Smooth muscle cell (in vitro differentiated cells): Measurements from ENCODE around the gene PON3. TPM values are rescaled to one million over a fixed set of nuclear protein-coding genes. Genes with fewer than 3 reads are reported as not detected.

Experiments
- DNase-seq: peaks from one replicate; lab custom pipeline; 2025; ENCODE audit not compliant: unreplicated experiment; lab: John Stamatoyannopoulos, UW
- H2AFZ ChIP-seq: fragments of 200-600 bp; sonication (generic); 2 replicates; pipeline ENCODE4 v1.6.0; 2016; ENCODE audit warnings: antibody characterized with exemption, low read depth, mild to moderate bottlenecking
- H3F3A ChIP-seq: fragments of 200-600 bp; sonication (generic); 2 replicates; pipeline ENCODE4 v1.6.0; 2017; ENCODE audit warnings: antibody characterized with exemption, low read depth
- H3K27ac ChIP-seq: fragments of 200-600 bp; sonication (generic); 2 replicates; pipeline ENCODE4 v1.5.1; 2016; ENCODE audit warnings: low read depth, mild to moderate bottlenecking
- H3K27me3 ChIP-seq: fragments of 200-600 bp; sonication (generic); 2 replicates; pipeline ENCODE4 v1.6.1; 2016; ENCODE audit warnings: low read depth, mild to moderate bottlenecking
- H3K36me3 ChIP-seq: fragments of 200-600 bp; sonication (generic); 2 replicates; pipeline ENCODE4 v1.5.1; 2016; ENCODE audit warnings: low read depth
- H3K4me1 ChIP-seq: fragments of 200-600 bp; sonication (generic); 2 replicates; pipeline ENCODE4 v1.5.1; 2016; ENCODE audit warnings: low read depth
- H3K4me2 ChIP-seq: fragments of 200-600 bp; sonication (generic); 2 replicates; pipeline ENCODE4 v1.6.0; 2016; ENCODE audit warnings: mild to moderate bottlenecking
- H3K4me3 ChIP-seq: fragments of 200-600 bp; sonication (generic); 2 replicates; pipeline ENCODE4 v1.5.1; 2016; ENCODE audit warnings: mild to moderate bottlenecking
- H3K79me2 ChIP-seq: fragments of 200-600 bp; sonication (generic); 2 replicates; pipeline ENCODE4 v1.6.0; 2016; ENCODE audit warnings: low read depth, mild to moderate bottlenecking
- H3K9ac ChIP-seq: fragments of 200-600 bp; sonication (generic); 2 replicates; pipeline ENCODE4 v1.6.0; 2016; ENCODE audit warnings: low read depth
- H3K9me3 ChIP-seq: fragments of 200-600 bp; sonication (generic); replicated peaks from 2 replicates; pipeline ENCODE4 v1.5.1; 2016; ENCODE audit warnings: low read depth
- H4K20me1 ChIP-seq: fragments of 200-600 bp; sonication (generic); 2 replicates; pipeline ENCODE4 v1.6.0; 2016; ENCODE audit warnings: low read depth
- WGBS: methylation state at CpG from one replicate; pipeline ENCODE4 v1.1.7; 2016; ENCODE audit warnings: low lambda C conversion rate; 5-methylcytosine and 5-hydroxymethylcytosine counted together
- polyA plus RNA-seq: library from polyadenylated mRNA; unstranded; fragments of >200 nt; fragmentation: Nextera tagmentation; extraction: Ambion mirVana; gene quantifications from 2 replicates; pipeline ENCODE4 v1.2.1, GENCODE V29; 2016
- total RNA-seq: library from RNA; depleted of rRNA; stranded (reverse); fragments of >200 nt; gene quantifications from 2 replicates; pipeline ENCODE4 v1.2.3, GENCODE V29; 2014
- TF ChIP-seq, protein P1 (sequence below): fragments of 200-600 bp; sonication (generic); IDR thresholded peaks from 2 replicates; pipeline ENCODE4 v1.5.1; 2017; ENCODE audit warnings: borderline replicate concordance, mild to moderate bottlenecking, antibody characterized with exemption; ENCODE audit not compliant: insufficient read depth, poor library complexity, severe bottlenecking

PON3 gene
- total and polyA plus RNA-seq, 2 experiments from 2014 or later, result not detected

DNA sequence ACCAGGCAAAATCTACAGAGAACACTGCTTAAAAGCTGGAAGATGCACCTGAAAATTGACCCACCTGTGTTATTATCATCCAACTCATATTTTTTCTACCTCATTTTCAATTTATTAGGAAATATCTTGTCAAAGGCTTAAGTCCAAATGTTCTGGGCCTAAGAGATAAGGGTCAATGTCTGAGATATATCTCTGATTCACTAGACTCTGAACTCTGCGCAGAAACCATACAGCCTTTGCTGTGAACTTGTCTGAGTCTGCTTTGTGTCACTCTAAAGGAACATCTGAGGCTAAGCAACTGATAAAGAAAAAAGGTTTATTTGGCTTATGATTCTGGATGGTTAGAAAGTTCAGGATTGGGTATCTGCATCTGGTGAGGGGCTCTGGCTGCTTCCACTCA is 75.5 kb downstream of the PON3 start:
- peaks cover 6% of the 10 kb centered on the region for H3K27me3 ChIP-seq
- peaks cover 10% of the 10 kb centered on the region for H3K4me1 ChIP-seq
- H2AFZ ChIP-seq, result no peak overlapping the region
- 42% methylated on average over 1 of the region's 1 CpG for WGBS
- no peak overlapping the region for H3K27ac ChIP-seq
- DNase-seq, result no peak
- H3K9me3 ChIP-seq, result no peaks in the 10 kb centered on the region
- peaks cover 6% of the 10 kb centered on the region for H3F3A ChIP-seq
- no peak overlapping the region for H3K4me3 ChIP-seq
- H3K9ac ChIP-seq, result no peak overlapping the region
- H3K79me2 ChIP-seq, result no peaks in the 10 kb centered on the region
- no peak overlapping the region for H3K4me2 ChIP-seq
- H4K20me1 ChIP-seq, result no peaks in the 10 kb centered on the region
- H3K36me3 ChIP-seq, result no peaks in the 10 kb centered on the region
- TF ChIP-seq, protein P1, sequence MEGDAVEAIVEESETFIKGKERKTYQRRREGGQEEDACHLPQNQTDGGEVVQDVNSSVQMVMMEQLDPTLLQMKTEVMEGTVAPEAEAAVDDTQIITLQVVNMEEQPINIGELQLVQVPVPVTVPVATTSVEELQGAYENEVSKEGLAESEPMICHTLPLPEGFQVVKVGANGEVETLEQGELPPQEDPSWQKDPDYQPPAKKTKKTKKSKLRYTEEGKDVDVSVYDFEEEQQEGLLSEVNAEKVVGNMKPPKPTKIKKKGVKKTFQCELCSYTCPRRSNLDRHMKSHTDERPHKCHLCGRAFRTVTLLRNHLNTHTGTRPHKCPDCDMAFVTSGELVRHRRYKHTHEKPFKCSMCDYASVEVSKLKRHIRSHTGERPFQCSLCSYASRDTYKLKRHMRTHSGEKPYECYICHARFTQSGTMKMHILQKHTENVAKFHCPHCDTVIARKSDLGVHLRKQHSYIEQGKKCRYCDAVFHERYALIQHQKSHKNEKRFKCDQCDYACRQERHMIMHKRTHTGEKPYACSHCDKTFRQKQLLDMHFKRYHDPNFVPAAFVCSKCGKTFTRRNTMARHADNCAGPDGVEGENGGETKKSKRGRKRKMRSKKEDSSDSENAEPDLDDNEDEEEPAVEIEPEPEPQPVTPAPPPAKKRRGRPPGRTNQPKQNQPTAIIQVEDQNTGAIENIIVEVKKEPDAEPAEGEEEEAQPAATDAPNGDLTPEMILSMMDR, result no peak

DNA sequence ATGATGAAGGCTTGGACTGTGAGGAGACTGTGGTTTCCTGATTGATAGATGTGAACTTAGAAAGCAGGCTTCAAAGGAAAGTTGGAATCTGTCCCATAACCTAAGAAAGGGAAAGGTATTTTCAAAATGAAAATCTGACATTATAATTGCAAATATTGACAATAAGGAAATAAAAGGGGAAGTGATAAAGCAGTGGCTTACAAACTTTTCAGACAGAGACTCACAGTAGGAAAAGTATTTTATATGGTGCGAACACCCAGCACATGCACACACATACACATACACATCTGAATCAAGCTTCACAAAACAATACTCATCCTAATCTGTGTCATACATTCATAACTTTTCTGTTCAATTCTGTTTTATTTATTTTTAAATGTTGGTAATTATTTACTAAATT is 76.6 kb downstream of the PON3 start:
- peaks cover 10% of the 10 kb centered on the region for H3K4me1 ChIP-seq
- H3K9me3 ChIP-seq, result no peaks in the 10 kb centered on the region
- no peak overlapping the region for H3K4me3 ChIP-seq
- no peak overlapping the region for H3K27ac ChIP-seq
- no peak for DNase-seq
- H3F3A ChIP-seq, result peaks cover 6% of the 10 kb centered on the region
- no peaks in the 10 kb centered on the region for H3K79me2 ChIP-seq
- peaks cover 6% of the 10 kb centered on the region for H3K27me3 ChIP-seq
- H3K9ac ChIP-seq, result no peak overlapping the region
- H3K36me3 ChIP-seq, result no peaks in the 10 kb centered on the region
- no peak overlapping the region for H2AFZ ChIP-seq
- no peak overlapping the region for H3K4me2 ChIP-seq
- 93% methylated on average over 1 of the region's 1 CpG for WGBS
- TF ChIP-seq, protein P1, result no peak
- H4K20me1 ChIP-seq, result no peaks in the 10 kb centered on the region

DNA sequence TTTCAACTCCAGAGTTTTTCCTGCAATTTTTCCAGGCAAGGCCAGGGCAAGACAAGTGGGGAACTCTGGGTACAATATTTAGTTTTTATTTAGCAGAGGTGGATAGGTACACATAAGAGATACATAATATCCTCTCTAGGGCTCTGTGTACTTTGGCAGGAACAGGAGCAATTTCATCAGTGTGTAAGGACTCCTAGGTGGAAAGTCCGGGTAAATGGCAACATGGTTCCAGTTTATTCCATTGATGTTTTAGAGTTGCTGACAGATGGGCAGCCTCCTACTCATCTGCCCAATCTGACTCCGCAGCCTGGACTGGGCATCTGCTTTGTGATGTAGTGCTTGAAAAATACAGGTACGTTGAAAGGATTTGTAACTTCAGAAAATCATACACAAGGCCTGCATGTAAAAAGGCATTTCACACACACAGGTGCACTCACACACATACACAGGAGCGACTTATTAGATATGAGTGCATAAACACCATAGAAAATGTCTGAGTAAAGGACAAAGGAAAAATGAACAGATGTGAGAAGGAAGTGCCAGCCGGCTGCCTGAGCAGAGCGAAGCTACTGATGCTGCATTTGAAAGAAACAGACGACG is 77.6 kb downstream of the PON3 start:
- Histone ChIP-seq H3K4me2 (no peak overlapping the region), H3K27ac (no peak overlapping the region), H3K79me2 (no peaks in the 10 kb centered on the region), H3K9me3 (no peaks in the 10 kb centered on the region), H2AFZ (no peak overlapping the region), H3K4me1 (peaks cover 10% of the 10 kb centered on the region), H4K20me1 (no peaks in the 10 kb centered on the region), H3K4me3 (no peak overlapping the region), H3F3A (peaks cover 6% of the 10 kb centered on the region), H3K36me3 (no peaks in the 10 kb centered on the region), H3K9ac (no peak overlapping the region), H3K27me3 (no peaks in the 10 kb centered on the region)
- no peak for DNase-seq
- 88% methylated on average over 8 of the region's 8 CpGs for WGBS
- TF ChIP-seq, protein P1, result no peak

DNA sequence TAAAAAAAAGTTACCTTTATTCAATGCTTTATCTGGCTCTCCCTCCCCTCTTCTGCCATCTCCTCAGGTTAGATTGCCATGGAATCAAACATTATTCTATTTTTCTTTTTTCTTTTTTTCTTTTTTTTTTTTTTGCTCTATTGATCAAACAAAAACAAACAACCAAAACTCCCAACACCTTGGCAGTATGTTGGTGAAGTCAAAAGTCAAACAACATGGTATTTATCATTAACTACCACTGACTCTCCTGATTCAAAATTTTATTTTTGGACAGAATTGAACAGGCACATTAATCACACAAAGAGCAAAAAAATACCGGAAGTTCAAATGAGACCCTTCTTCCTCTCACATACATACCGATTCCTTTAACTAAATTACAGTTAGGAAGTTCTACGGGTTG is 78.2 kb downstream of the PON3 start:
- Histone ChIP-seq H4K20me1 (no peaks in the 10 kb centered on the region), H3K4me1 (peaks cover 8% of the 10 kb centered on the region), H3K27ac (no peak overlapping the region), H3K36me3 (no peaks in the 10 kb centered on the region), H3F3A (peaks cover 6% of the 10 kb centered on the region), H3K4me3 (no peak overlapping the region), H3K9me3 (no peaks in the 10 kb centered on the region), H3K79me2 (no peaks in the 10 kb centered on the region), H3K27me3 (no peaks in the 10 kb centered on the region), H2AFZ (no peak overlapping the region), H3K9ac (no peak overlapping the region), H3K4me2 (no peak overlapping the region)
- DNase-seq, result no peak
- WGBS, result 91% methylated on average over 3 of the region's 3 CpGs
- TF ChIP-seq, protein P1, result no peak
